Cardiac fibroblast (primary cell): ENCODE data around the gene ERC2.

Experiments
- DNase-seq, 2 donors: peaks; one replicate each; pipeline versions ENCODE4 v3.0.0 to v3.0.0-alpha.2; 2010; ENCODE audit warnings: low read depth in 2 of 2
- H3K4me3 ChIP-seq, 2 donors: replicated peaks in 1 of 2; 1 replicate in 1 of 2; 2 replicates in 1 of 2; pipeline ENCODE4 v1.5.1; 2011; ENCODE audit warnings: low read depth in 2 of 2, low read length in 2 of 2, mild to moderate bottlenecking in 2 of 2, moderate library complexity in 1 of 2
- TF ChIP-seq, protein P1 (sequence below): IDR thresholded peaks from one replicate; pipeline ENCODE4 v1.5.1; 2011; ENCODE audit warnings: low read depth, mild to moderate bottlenecking, low read length, inconsistent platforms

The ERC2 gene

GRCh38 chr3:55605443-55606236, 862.6 kb downstream of the ERC2 start:
- TF ChIP-seq, protein P1, sequence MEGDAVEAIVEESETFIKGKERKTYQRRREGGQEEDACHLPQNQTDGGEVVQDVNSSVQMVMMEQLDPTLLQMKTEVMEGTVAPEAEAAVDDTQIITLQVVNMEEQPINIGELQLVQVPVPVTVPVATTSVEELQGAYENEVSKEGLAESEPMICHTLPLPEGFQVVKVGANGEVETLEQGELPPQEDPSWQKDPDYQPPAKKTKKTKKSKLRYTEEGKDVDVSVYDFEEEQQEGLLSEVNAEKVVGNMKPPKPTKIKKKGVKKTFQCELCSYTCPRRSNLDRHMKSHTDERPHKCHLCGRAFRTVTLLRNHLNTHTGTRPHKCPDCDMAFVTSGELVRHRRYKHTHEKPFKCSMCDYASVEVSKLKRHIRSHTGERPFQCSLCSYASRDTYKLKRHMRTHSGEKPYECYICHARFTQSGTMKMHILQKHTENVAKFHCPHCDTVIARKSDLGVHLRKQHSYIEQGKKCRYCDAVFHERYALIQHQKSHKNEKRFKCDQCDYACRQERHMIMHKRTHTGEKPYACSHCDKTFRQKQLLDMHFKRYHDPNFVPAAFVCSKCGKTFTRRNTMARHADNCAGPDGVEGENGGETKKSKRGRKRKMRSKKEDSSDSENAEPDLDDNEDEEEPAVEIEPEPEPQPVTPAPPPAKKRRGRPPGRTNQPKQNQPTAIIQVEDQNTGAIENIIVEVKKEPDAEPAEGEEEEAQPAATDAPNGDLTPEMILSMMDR = no peak
- DNase-seq = peak in 1 of 2 donors; percentile 27
- H3K4me3 ChIP-seq = no peak overlapping the region

DNA sequence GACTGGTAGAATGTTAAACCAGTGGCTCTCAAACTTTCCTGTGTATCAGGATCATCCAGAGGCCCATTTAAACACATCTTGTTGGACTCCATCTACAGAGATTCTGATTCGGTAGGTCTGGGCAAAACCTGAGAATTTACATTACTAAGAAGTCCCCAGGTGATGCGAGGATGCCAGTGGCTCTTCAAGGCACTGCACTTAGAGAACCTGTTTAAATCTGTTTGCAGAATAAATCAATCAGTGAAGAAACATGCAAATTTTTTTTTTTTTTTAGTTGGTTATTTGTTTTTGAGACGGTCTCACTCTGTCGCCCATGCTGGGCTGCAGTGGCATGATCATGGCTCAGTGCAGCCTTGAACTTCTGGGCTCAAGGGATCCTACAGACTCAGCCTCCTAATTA, 863.4 kb downstream of the ERC2 start:
- DNase-seq = no peak
- TF ChIP-seq, protein P1 = no peak
- H3K4me3 ChIP-seq = no peak overlapping the region

GRCh38 chr3:55604402-55604801, 863.9 kb downstream of the ERC2 start:
- DNase-seq = no peak
- TF ChIP-seq, protein P1 = no peak
- no peak overlapping the region for H3K4me3 ChIP-seq

DNA sequence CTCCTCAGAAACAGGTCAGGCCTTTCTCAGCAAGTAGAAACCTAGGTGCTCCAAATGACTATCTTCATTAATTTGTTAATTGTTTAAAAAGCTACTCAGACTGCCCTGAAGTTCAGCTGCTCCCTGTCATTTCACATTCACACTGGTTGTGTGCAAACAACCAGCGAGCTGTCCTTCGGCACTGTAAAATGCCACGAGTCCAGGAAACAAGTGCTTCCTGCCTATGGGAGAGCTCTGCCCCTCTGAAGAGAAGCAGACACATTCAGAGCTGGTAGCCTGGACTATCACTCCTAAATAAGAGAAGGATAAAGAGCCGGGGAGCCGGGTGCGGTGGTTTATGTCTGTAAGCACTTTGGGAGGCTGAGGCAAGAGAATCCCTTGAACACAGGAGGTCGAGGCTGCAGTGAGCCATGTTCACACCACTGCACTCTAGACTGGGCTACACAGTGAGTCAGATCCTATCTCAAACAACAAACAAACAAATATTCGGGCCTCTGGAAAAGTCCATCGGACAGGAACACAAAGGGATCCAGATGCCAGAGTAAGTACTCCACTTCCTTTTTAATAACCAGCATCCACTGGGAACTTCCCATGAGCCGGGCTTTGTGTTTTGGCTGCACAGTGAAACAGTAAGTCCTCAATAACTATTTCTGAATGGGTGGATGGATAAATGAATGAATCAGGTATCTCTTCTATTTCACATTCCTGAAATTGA, 866.7 kb downstream of the ERC2 start:
- TF ChIP-seq, protein P1 = no peak
- no peak for DNase-seq
- H3K4me3 ChIP-seq = no peak overlapping the region

GRCh38 chr3:55598224-55598623, 870.0 kb downstream of the ERC2 start:
- H3K4me3 ChIP-seq = no peak overlapping the region
- no peak for DNase-seq
- TF ChIP-seq, protein P1 = no peak

DNA sequence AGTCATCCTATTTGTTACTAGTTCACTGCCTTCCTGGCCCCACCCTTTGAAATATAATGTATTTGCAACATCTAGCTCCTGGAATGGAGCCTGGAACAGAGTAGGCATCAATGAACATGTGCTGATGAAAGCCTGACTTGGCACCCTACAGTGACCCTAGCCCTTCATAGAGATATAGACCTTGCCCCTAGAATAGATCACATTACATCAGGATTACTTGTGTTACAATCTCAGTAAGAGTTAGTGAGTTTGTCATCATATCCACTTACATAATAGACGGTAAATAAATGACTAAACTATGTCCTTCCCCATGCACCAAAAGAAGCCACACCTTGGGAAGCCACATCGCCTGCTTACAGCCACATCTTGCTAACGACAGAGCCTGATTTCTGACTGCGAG, 870.6 kb downstream of the ERC2 start:
- TF ChIP-seq, protein P1 = no peak
- DNase-seq = no peak

More for the DNA sequence above, 870.6 kb downstream of the ERC2 start:
- no peak overlapping the region for H3K4me3 ChIP-seq
